ENCODE data around the gene TTC28.

Gene TTC28

GRCh38 chr22:27995801-27996528 is 683.7 kb downstream of the TTC28 start:
- no peak for DNase-seq

- no peak for DNase-seq
These were observed 684.9 kb downstream of the TTC28 start for GRCh38 chr22:27994481-27995331.

- no peak for DNase-seq
These were observed 685.8 kb downstream of the TTC28 start for GRCh38 chr22:27993774-27994350.

GRCh38 chr22:27993201-27993635 is 686.4 kb downstream of the TTC28 start:
- no peak for DNase-seq

GRCh38 chr22:27992294-27993165 is 687.1 kb downstream of the TTC28 start:
- DNase-seq, result no peak

DNA sequence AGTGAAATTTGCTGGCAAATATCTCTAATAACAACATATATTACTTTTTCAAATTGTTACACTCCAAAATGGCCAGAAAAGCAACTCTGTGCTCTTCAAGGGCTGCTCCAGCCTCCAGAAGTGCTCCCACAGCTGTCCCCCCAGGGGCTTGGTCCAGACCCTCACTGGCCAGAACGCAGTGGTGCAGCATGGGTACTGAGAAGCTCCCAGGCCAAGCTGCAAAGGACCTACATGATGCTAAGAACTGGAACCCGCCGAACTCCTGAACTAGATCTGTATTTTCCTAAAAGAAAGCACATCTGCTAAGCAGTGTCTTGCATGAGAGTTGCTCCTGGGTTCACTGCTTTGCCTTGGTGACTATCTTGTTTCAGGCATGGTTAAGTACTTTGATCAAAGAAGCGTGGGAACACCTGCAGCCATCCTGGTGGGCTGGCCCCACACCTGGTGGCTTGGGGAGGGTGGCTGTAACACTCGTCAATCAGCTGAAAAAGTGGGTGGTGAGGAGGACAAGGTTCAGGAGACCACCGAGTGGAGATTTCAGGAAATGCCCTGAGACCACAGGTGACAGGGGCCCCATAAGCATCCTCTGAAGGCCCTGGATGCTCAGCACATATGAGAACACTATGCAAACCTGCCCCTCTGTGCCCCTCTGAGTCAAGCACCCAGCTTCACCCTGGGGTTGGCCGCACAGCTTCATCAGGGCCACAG is 687.9 kb downstream of the TTC28 start:
- no peak for DNase-seq

DNA sequence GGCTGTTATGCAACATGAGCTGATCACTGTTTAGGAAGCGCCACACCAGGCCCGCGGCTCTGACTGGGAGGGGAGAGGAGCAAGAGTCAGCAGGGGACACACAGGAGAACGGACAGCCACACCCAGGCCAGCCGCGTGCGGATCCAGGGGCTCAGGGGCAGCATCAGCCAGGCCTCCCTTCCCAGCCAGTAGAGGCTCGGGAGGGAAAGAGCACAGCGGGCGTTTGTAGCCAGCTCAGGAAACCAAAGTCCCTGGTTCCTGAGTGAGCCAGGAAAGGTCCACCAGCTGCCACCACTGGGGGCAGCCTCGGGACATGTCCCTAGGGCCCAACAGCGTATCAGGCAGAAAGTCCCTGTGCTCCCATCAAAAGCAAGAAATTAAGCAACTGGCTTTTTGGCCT is 688.8 kb downstream of the TTC28 start:
- DNase-seq, result no peak

- DNase-seq, result no peak
These were observed 689.2 kb downstream of the TTC28 start for GRCh38 chr22:27990451-27990840.

DNA sequence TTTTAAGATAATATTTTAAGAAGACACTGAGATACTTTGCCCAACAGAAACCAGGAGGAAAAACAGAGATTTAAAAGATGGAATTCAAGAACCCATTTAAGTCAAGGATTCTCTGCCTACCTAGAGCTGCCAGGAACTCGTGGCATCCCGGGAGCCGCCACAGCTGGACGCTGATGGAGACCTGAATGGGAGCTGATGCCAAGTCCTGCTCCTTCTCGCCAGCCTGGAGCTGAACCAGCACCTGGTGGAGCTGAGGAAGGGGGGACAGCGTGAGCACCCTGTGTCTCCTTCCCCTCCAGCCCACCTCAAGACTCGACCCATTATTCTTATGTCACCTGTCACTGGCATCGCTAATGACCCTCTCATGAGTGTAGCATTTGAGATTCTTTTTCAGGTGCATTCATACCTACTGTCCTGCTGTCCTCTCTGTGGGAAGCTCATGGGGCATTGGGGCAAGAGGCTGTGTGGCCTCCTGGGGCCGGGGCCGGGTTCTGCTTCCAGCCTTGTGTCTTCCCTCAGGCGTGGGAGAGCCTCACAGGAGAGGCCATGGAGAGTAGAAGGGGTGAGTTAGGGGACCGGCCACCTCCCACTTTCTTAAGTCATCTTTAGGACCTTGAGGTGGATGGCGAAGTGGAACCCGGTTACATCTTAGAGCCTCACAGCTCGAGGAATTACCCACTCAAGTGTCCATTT is 689.7 kb downstream of the TTC28 start:
- no peak for DNase-seq

- no peak for DNase-seq
These were observed 690.9 kb downstream of the TTC28 start for GRCh38 chr22:27988704-27989103.

- DNase-seq, result no peak
These were observed 692.1 kb downstream of the TTC28 start for GRCh38 chr22:27987557-27987956.

DNA sequence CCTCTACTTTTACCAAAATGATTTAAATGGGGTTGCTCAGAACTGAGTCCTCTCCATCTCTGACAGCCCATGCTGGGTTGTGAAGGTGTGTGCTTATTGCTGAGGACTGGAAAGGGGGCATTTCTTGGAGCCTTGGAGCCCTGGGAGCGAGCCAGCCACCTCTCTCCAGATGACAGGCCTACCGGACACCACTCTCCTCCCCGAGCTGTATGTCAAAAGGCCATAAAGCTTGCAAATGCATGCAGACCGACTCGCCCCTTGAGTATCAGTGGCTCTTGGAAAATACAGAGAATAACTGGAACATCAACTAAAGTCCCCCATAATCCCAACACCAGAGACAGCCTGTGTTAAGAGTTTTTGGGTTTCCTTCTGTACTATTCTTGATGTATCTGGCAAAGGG is 692.7 kb downstream of the TTC28 start:
- DNase-seq, result no peak

DNA sequence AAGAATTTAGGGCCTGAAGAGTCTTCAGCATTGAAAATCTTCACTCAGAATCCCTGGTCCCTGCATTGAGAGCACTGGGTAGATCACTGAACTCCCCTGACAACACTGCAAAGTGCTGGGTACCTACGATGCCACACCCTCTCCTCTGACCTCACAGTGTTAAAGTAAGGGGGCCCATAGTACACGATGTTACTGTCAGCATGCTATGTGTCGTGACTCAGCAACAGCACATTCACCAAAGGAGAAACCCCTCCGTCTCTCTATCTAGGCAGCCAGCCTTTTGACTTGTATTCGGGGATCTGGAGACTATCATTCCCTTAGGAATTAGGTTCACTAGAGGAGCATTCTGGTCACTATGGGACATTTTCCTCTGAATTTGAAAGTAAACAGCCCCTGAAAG is 693.2 kb downstream of the TTC28 start:
- no peak for DNase-seq

DNA sequence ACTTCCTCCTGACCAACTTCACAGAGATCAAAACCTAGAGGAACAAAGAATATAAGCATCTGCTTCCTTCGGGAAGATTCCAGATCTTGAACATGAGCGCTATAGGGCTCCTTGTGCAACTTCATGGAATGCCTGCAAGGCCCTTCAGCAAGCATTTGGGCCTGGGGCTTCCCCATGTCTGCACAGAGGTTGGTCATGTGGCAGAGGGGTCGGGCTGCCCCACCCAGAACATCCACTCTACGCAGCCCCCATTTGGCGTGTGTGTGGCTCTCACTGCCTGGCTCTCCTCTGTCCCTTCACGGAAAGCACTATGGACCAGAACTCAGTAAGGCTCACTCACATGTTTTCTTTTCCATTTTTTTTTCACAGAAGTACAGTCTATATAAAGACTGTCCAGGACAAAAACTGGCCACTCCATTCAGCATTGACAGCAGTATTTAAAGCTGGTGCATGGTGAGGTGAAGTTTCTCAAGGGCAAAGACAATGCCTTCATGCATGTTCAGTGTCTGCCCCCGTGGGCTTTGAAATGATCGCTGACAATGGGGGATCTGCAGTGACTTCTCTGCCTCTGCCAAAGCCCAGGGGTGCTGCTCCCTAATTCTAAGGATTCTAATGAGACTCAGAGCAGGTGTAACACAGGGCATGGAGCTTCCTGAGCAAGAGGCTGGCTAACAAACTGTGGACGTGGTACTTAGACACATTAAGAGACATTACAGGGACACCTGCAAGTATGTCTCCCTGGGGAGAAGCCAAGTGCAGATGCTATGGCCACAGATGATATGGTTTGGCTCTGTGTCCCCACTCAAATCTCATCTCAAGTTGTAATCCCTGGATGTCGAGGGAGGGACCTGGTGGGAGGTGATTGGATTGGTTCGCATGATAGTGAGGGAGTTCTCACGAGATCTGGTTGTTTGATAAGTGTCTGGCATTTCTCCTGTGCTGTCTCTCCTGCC is 694.0 kb downstream of the TTC28 start:
- no peak for DNase-seq

DNA sequence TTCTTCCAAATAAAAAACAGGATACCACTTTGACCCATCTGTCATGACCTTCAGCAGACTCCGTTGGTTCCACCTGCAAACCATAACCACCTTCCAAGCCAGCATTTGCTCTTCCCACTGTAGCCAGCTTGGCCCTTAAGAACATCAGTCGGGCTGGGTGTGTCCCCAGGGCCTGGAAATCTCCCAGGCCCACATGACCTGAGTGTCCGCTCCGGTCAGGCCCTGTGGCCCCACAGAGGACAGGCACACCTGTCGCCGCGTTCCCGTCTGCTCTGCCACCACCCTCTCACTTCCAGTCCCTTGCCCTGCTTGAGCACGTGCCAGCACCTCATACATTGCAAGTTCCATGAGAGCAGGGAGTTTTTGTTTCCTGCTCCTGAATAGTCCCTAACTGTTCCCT is 694.9 kb downstream of the TTC28 start:
- DNase-seq, result no peak

GRCh38 chr22:27984001-27984695 is 695.5 kb downstream of the TTC28 start:
- DNase-seq, result no peak

DNA sequence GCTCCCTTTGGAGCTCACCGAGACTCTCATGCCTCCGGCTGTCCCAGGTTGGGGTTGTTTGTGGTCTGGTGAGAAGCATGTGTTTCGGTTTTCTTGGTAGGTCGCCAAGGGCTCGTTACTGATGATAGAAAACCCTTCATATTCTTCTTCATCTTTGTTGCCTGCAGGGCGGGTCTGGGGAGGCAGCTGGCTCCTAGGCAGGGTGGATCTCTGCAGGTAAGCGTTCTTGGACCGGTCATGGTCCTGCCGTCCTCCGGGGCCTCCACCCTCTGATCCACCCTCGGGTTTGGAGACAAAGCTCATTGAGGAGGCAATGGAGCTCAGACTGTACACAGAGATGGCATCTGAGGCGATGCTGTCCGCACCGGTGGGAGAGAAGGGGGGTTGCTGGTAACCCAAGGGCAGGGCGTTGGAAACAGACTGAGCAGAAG is 696.3 kb downstream of the TTC28 start:
- DNase-seq, result no peak

GRCh38 chr22:27982630-27983180 is 696.9 kb downstream of the TTC28 start:
- DNase-seq, result no peak

DNA sequence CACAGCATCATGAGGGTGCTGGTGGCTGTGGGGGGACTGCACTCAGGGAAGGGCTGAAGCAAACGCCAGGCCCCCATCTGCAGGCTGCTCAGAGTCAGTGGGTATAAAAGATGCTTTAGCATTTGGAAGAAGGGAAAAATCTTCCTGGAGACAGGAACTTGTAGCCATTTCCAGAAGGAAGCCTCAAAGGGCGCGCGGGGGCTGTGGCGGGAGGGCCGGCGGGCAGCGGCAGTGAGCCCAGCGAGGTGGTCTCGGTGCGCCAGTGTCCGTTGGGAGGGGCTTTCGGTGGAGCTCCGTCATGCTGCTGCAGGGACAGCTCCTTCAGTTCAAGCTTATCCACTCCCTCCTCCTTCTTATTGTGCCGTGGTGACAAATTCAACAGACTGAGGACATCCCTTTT is 697.5 kb downstream of the TTC28 start:
- DNase-seq, result no peak

Data from SIG-M5 (cell line).